ENCODE results near the gene LDB3.
"Not testable (repeated sequence)": the region's sequence is repeated elsewhere in the genome, so short reads cannot be mapped to it uniquely, and the experiment has no call there.

The LDB3 gene, protein sequence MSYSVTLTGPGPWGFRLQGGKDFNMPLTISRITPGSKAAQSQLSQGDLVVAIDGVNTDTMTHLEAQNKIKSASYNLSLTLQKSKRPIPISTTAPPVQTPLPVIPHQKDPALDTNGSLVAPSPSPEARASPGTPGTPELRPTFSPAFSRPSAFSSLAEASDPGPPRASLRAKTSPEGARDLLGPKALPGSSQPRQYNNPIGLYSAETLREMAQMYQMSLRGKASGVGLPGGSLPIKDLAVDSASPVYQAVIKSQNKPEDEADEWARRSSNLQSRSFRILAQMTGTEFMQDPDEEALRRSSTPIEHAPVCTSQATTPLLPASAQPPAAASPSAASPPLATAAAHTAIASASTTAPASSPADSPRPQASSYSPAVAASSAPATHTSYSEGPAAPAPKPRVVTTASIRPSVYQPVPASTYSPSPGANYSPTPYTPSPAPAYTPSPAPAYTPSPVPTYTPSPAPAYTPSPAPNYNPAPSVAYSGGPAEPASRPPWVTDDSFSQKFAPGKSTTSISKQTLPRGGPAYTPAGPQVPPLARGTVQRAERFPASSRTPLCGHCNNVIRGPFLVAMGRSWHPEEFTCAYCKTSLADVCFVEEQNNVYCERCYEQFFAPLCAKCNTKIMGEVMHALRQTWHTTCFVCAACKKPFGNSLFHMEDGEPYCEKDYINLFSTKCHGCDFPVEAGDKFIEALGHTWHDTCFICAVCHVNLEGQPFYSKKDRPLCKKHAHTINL

DNA sequence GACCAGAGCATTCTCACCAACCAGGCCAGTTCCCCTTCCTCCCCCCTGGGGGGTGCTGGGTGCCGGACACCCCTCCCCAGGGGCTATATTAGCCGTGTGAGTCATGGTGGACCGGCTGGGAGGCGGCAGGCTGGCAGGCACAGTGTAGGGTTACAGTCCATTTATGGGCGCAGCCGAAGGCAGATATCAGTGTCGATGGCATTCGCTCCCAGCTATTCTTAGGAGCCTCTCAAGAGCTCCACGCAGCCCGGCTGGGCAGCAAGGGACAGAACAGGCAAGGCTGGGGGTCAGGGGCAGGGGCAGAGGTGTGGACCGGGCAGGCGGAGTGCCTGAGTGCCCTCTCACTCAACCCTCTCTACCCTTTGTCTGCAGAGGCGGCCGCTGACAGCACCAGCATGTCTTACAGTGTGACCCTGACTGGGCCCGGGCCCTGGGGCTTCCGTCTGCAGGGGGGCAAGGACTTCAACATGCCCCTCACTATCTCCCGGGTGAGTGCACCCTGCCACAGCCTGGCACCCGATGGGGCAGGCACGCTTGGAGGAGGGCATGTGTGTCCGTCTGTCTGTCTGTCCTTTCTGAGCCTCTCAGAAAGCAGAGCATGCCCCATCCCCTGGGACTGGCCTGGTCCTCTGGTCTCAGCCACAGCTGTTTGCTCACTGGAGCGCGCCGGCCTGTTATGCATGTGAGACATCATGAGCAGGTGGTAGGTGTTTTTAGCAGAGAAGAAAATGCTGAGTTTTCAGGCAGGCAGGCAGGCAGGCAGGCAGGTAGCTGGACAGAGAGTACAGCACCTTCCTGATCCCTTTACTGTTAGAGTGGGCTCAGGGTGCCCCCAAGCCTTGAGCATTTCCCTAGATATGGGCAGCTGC, at the start of gene LDB3:
TSS of gene LDB3 (plus strand) at position 215 of the 869 bp plus-strand sequence. CDS start at position 396, 181 bp downstream.
- no peaks in the 10 kb centered on the region for H3K4me1 Mint-ChIP-seq
- no peaks in the 10 kb centered on the region for H3K36me3 Mint-ChIP-seq
- no peaks in the 10 kb centered on the region for H3K9me3 Mint-ChIP-seq
- H3K27me3 Mint-ChIP-seq: no peaks in the 10 kb centered on the region
- no peak within 1 kb of the TSS for H3K27ac Mint-ChIP-seq
- no peak within 1 kb of the TSS for H3K4me3 Mint-ChIP-seq

DNA sequence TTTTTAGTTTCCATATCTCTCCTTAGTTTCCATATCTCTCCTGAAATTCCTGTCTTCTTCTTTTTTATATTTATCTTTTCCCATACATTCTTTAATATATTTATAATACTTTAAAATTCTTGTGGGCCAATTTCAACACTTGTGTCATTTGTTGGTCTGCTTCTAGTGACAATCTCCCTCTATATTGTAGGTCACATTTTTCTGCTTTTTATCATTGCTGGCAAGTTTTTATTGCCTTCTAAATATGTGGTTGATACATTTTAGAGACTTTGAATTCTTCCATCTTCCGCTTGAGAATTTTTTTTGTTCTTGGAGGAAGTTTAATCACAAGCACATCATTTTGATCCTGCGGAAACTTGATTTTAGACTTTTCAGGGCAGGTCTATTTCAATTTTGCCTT, 40.0 kb upstream of the LDB3 start:
- Mint-ChIP-seq H3K4me3 (no peak overlapping the region), H3K27ac (no peak overlapping the region), H3K36me3 (no peaks in the 10 kb centered on the region), H3K27me3 (peaks cover 24% of the 10 kb centered on the region), H3K9me3 (no peaks in the 10 kb centered on the region), H3K4me1 (no peaks in the 10 kb centered on the region)

GRCh38 chr10:86630079-86630478, 38.2 kb upstream of the LDB3 start:
- Mint-ChIP-seq H3K27ac (no peak overlapping the region), H3K9me3 (no peaks in the 10 kb centered on the region), H3K36me3 (no peaks in the 10 kb centered on the region), H3K27me3 (peaks cover 31% of the 10 kb centered on the region), H3K4me1 (no peaks in the 10 kb centered on the region), H3K4me3 (no peak overlapping the region)

DNA sequence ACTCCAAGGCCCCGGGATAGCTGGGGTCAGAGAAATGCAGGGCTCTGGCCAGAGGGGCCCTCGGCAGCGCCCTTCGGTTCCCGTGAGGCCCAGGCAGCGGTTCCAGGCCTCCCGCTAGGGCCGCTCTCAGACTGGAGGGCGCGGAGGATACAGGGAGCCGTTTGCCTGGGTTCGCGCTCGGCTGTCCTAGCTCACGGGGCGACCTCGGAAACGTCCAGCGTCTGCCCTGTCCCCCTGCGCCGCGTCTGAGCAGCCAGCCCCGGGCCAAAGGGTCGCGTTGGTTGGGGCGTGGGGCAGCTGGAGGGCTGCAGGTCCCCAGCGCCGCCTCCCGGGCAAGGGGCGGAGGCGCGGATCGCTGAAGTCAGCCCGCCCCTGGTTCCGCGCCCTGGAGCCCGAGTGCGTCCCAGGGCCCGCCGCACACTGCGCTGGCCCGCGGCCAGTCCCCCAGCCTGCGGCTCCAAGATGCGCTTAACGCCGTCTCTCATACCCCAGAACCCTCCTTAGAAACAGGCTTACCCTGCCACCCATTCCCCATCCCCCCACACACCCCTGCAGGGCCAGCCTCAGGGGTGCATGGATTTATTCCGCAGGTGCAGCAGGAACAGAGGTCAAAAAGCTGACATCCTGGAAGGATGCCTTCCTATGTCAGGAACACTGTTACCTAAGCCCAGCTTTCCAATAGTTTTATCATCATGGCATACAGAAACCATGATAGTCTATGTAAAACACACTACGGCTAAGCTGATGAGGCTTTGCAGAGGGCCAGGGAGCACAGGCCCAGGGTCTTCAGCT, 36.1 kb upstream of the LDB3 start:
- H3K27me3 Mint-ChIP-seq: peaks cover 37% of the 10 kb centered on the region
- H3K9me3 Mint-ChIP-seq: no peaks in the 10 kb centered on the region

GRCh38 chr10:86632951-86633350, 35.4 kb upstream of the LDB3 start:
- no peak overlapping the region for H3K27ac Mint-ChIP-seq
- H3K9me3 Mint-ChIP-seq: no peaks in the 10 kb centered on the region
- no peaks in the 10 kb centered on the region for H3K4me1 Mint-ChIP-seq
- no peak overlapping the region for H3K4me3 Mint-ChIP-seq
- no peaks in the 10 kb centered on the region for H3K36me3 Mint-ChIP-seq
- peaks cover 37% of the 10 kb centered on the region for H3K27me3 Mint-ChIP-seq

More for the DNA sequence above, 36.1 kb upstream of the LDB3 start:
- H3K36me3 Mint-ChIP-seq: no peaks in the 10 kb centered on the region
- H3K4me3 Mint-ChIP-seq: no peak overlapping the region
- no peak overlapping the region for H3K27ac Mint-ChIP-seq
- no peaks in the 10 kb centered on the region for H3K4me1 Mint-ChIP-seq

DNA sequence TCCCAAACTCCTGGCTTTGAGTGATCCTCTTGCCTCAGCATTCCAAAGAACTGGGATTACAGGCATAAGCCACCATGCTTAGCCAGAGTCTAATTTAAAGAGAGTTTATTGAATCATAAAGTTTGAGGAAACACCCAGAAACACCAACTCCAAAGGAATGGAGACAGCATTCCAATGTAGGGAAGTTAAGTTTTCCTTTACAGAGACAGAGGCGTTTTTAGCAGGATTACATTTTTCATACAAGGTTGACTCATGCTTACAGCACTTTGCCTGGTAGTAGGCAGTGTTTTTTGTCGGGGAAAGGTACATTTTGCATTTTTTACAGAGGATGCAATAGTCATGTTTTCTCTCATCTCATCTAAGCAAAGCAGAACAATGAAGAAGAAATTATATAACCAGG, 32.9 kb upstream of the LDB3 start:
- Mint-ChIP-seq H3K36me3 (no peaks in the 10 kb centered on the region), H3K27ac (no peak overlapping the region), H3K27me3 (peaks cover 38% of the 10 kb centered on the region), H3K4me3 (no peak overlapping the region), H3K9me3 (no peaks in the 10 kb centered on the region), H3K4me1 (no peaks in the 10 kb centered on the region)

DNA sequence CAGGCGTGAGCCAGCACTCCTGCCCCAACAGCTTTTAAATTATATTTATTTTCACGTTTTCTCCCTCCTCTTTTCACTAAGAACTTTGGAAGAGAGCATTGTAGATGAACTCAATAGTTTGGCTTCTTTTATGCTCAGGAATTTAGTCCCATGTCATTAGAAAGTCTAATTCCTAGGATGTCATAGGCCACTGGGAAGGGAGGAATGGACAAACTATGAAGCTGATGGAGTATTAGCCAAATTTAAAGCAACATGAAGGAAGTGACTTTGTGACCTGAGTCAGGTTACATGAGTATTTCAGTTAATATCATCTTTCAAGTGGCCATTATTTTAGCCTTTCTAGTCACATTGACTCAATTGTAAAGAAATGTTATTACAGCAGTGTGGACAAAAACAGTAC, 32.0 kb upstream of the LDB3 start:
- Mint-ChIP-seq H3K4me3 (no peak overlapping the region), H3K4me1 (no peaks in the 10 kb centered on the region), H3K27me3 (peaks cover 33% of the 10 kb centered on the region), H3K9me3 (no peaks in the 10 kb centered on the region), H3K36me3 (no peaks in the 10 kb centered on the region), H3K27ac (no peak overlapping the region)

DNA sequence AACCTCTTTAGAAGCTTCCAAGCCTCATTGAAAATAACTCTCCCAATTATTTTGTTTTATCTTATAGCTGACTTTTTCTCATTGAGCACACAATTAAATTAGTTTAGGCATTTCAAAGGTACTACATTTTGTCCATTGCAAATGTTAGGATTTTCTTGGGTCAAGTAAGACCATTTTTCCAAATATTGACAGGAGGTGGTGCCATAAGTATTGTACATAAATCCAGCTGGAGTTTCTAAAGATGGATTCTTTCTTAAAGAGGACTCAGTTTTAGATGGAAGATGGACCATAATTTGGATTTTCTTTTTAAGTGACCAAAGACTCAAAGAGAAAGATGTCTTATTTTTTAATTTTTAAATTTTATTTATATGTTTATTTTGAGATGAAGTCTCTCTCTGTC, 26.3 kb upstream of the LDB3 start:
- Mint-ChIP-seq H3K9me3 (peaks cover 6% of the 10 kb centered on the region), H3K36me3 (peaks cover 2% of the 10 kb centered on the region), H3K27ac (no peak overlapping the region), H3K4me3 (no peak overlapping the region), H3K27me3 (peaks cover 13% of the 10 kb centered on the region), H3K4me1 (peaks cover 10% of the 10 kb centered on the region)

DNA sequence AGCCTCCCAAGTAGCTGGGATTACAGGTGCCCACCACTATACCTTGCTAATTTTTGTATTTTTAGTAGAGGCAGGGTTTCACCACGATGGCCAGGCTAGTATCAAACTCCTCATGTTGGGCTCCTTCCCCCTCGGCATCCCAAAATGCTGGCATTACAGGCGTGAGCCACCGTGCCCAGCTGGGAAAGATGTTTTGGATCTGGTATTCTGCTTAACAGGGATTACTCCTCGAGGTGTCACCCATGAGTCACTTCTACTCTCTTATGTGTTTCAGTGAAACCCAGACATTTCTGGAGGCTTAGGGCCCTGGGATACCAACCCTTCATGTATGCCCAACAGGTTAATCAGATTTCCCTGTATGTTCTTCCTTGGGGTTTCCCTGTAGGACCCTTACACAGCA, 25.8 kb upstream of the LDB3 start:
- Mint-ChIP-seq H3K4me1 (peaks cover 10% of the 10 kb centered on the region), H3K4me3 (no peak overlapping the region), H3K36me3 (peaks cover 2% of the 10 kb centered on the region), H3K27me3 (peaks cover 12% of the 10 kb centered on the region), H3K27ac (no peak overlapping the region), H3K9me3 (peaks cover 6% of the 10 kb centered on the region)

GRCh38 chr10:86644152-86644793, 24.0 kb upstream of the LDB3 start:
- Mint-ChIP-seq H3K27me3 (peaks cover 12% of the 10 kb centered on the region), H3K9me3 (peaks cover 6% of the 10 kb centered on the region), H3K27ac (no peak overlapping the region), H3K36me3 (peaks cover 2% of the 10 kb centered on the region), H3K4me1 (peaks cover 10% of the 10 kb centered on the region), H3K4me3 (no peak overlapping the region)

GRCh38 chr10:86644794-86645445, 23.4 kb upstream of the LDB3 start:
- H3K4me1 Mint-ChIP-seq: peaks cover 10% of the 10 kb centered on the region
- peaks cover 2% of the 10 kb centered on the region for H3K36me3 Mint-ChIP-seq
- H3K9me3 Mint-ChIP-seq: peaks cover 6% of the 10 kb centered on the region
- no peak overlapping the region for H3K4me3 Mint-ChIP-seq
- peaks cover 10% of the 10 kb centered on the region for H3K27me3 Mint-ChIP-seq
- H3K27ac Mint-ChIP-seq: no peak overlapping the region

GRCh38 chr10:86645621-86646165, 22.6 kb upstream of the LDB3 start:
- H3K4me1 Mint-ChIP-seq, H3K36me3 Mint-ChIP-seq, H3K27ac Mint-ChIP-seq, H3K9me3 Mint-ChIP-seq, H3K27me3 Mint-ChIP-seq, H3K4me3 Mint-ChIP-seq: not testable (repeated sequence)

DNA sequence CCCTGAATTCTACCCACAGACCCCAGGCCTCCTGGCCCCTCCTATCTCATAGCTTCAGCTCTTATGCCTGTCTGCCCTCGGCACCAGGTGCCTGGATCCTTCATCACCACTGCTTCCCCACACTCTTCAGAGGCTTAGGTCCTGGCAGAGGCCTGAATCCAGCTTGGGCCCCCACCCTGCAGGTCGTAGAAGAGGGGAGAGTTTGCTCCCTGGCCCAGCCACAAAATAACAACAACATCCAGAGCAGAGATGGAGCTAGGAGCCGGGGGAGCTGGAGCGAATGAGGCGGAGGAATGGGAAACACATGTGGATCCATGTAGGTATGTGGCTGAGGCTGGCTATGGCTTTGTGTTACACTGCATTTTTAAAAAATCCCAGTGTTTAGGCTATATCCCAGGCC, 21.8 kb upstream of the LDB3 start:
- Mint-ChIP-seq H3K27ac (no peak overlapping the region), H3K9me3 (peaks cover 5% of the 10 kb centered on the region), H3K4me3 (no peak overlapping the region), H3K27me3 (peaks cover 4% of the 10 kb centered on the region), H3K4me1 (peaks cover 10% of the 10 kb centered on the region), H3K36me3 (peaks cover 2% of the 10 kb centered on the region)

DNA sequence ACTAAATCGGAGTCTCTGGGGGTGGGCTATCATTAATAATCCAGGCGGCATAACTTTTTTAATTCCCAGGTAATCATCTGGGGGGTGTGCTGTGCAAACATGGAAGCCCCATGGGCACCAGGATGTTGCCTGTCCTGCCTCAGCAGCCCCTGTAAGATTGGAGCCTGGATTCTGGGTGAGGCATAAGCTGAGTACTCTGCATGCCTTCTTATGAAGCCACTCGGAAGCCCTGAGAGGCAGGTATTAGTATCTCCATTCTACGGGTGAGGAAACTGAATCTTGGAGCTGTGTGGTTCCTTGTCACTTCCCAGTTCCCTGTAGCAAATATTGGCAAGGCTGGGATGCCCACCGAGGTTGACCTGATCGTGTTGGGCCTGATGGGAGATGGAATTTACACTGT, 21.4 kb upstream of the LDB3 start:
- Mint-ChIP-seq H3K27ac (no peak overlapping the region), H3K4me3 (no peak overlapping the region), H3K4me1 (peaks cover 10% of the 10 kb centered on the region), H3K36me3 (no peaks in the 10 kb centered on the region), H3K27me3 (peaks cover 2% of the 10 kb centered on the region), H3K9me3 (peaks cover under 1% of the 10 kb centered on the region)

Measured in activated naive CD4-positive, alpha-beta T cell treated with anti-CD3 and anti-CD28 coated beads, Interleukin-2, amount 50 U/mL, for 24 hours (primary cell).